Pancreas (tissue), 10 donors: Measurements from ENCODE around the gene NXPE4. TPM values are rescaled to one million over a fixed set of nuclear protein-coding genes. Genes with fewer than 3 reads are reported as not detected.

ENCODE experiments used
- ATAC-seq, 4 donors: fragments of 200-7000 bp; cut with Tn5 transposase; one replicate each; pipeline versions ENCODE4 v1.8.0 to v1.9.1; 2020; ENCODE audit warnings: mild to moderate bottlenecking in 4 of 4, moderate library complexity in 4 of 4
- DNase-seq, 6 donors: peaks; one replicate each; pipeline ENCODE4 v3.0.0-alpha.2; 2020
- FAIRE-seq: peaks from 2 replicates; lab custom pipeline; 2012; peaks lifted over from hg19 to GRCh38; lab: Jason Lieb, UNC
- H3K27ac ChIP-seq, 4 donors: fragments of 200-600 bp; sonication (generic); 1 replicate in 3 of 4; 2 replicates in 1 of 4; pipeline versions ENCODE4 v1.5.0 to v1.8.0; 2020
- H3K27me3 ChIP-seq, 4 donors: fragments of 200-600 bp; one replicate each; pipeline ENCODE4 v1.8.0; 2021
- H3K36me3 ChIP-seq, 3 donors: fragments of 200-600 bp; sonication (generic) in 1 of 3; one replicate each; pipeline versions ENCODE4 v1.5.0 to v1.8.0; 2020 to 2021
- H3K4me1 ChIP-seq, 3 donors: fragments of 200-600 bp; one replicate each; pipeline ENCODE4 v1.8.0; 2021
- H3K4me3 ChIP-seq, 4 donors: fragments of 200-600 bp; sonication (generic) in 2 of 4; one replicate each; pipeline versions ENCODE4 v1.5.0 to v1.8.0; 2020 to 2021
- H3K9me3 ChIP-seq, 4 donors: fragments of 200-600 bp; one replicate each; pipeline ENCODE4 v1.8.0; 2021
- CTCF ChIP-seq, 4 donors: fragments of 200-600 bp; sonication (generic) in 3 of 4; IDR thresholded peaks; one replicate each; pipeline versions ENCODE4 v1.5.0 to v1.8.0; 2021; ENCODE audit warnings: antibody characterized with exemption in 4 of 4
- WGBS, 2 donors: extraction: QIAGEN DNeasy Blood & Tissue Kit; methylation state at CpG; one replicate each; pipeline ENCODE4 v1.1.7; 2013; 5-methylcytosine and 5-hydroxymethylcytosine counted together
- intact Hi-C, 3 donors: fragments of 100-400 bp; cut with DNase I; formaldehyde crosslinking; loops; one replicate each; pipeline versions ENCODE4 v1.11.1 to v1.14.2; 2022
- polyA plus RNA-seq, 2 donors: library from polyadenylated mRNA; stranded (reverse); fragments of 200-250 nt; gene quantifications; one replicate each; pipeline ENCODE4 v1.2.3, GENCODE V29; 2013
- total RNA-seq, 6 donors: library from RNA; stranded (reverse); fragmentation: NEBNext Ultra II Directional in 4 of 6; extraction: Animal tissue kit (Norgen Biotek cat#: 25700) in 4 of 6; gene quantifications; one replicate each; pipeline versions ENCODE4 v1.2.1 to v1.2.4, GENCODE V29; 2021 to 2023
- donor health status: healthy with polysubstance abuse.
- donor health status: DM: no; HTN: no; CAD: no; lungs with moderate emphysema.
- donor health status: DM: no; HTN: no; CAD: no.
- donor health status: control.
- donor health status: control.
- donor health status: Bipolar disorder and iron deficiency.
- donor health status: DM: yes; HTN: yes; CAD: no.
- donor health status: DM: no; HTN: no; CAD: no.
- donor health status: DM: no; HTN: no; CAD: no.
- donor health status: DM: yes; HTN: yes; CAD: no.

NXPE4 gene
- total and polyA plus RNA-seq, 8 donors = not detected

- no peak for TF ChIP-seq CTCF (IDR thresholded peaks at IDR 0.05)
- H3K4me1 ChIP-seq = no peaks in the 10 kb centered on the region
- no peak within 1 kb of the TSS for H3K4me3 ChIP-seq
- no peak within 1 kb of the TSS for H3K27ac ChIP-seq
- 58 to 66% methylated on average over 4 of the region's 4 CpGs for WGBS, 2 donors
- DNase-seq (no peak), ATAC-seq (no peak), FAIRE-seq (no peak)
- no peaks in the 10 kb centered on the region for H3K36me3 ChIP-seq
- no peaks in the 10 kb centered on the region for H3K27me3 ChIP-seq
- no peaks in the 10 kb centered on the region for H3K9me3 ChIP-seq
- intact Hi-C loops = no loop called here
These were observed 35.9 kb downstream of the NXPE4 start, which contains the start of gene NXPE1 for GRCh38 chr11:114559425-114560310. Gene NXPE1, minus strand, starts transcription at chr11:114559881. Its CDS starts 8,680 bp downstream, at chr11:114551201.

GRCh38 chr11:114556135-114556534, 39.5 kb downstream of the NXPE4 start:
- no peak for ATAC-seq
- WGBS, 2 donors = 51 to 75% methylated on average over 1 of the region's 1 CpG
- DNase-seq = no peak
- TF ChIP-seq CTCF (IDR thresholded peaks at IDR 0.05) = no peak
- FAIRE-seq = no peak
- Histone ChIP-seq H3K27me3 (no peaks in the 10 kb centered on the region), H3K4me1 (no peaks in the 10 kb centered on the region), H3K9me3 (no peaks in the 10 kb centered on the region), H3K36me3 (no peaks in the 10 kb centered on the region), H3K27ac (no peak overlapping the region), H3K4me3 (no peak overlapping the region)
- intact Hi-C loops = no loop called here

GRCh38 chr11:114553642-114554041, 41.9 kb downstream of the NXPE4 start:
- H3K27ac ChIP-seq = no peak overlapping the region
- no peak overlapping the region for H3K4me3 ChIP-seq
- no peak for TF ChIP-seq CTCF (IDR thresholded peaks at IDR 0.05)
- no peak for FAIRE-seq
- H3K27me3 ChIP-seq = no peaks in the 10 kb centered on the region
- H3K36me3 ChIP-seq = no peaks in the 10 kb centered on the region
- ATAC-seq = no peak
- H3K9me3 ChIP-seq = no peaks in the 10 kb centered on the region
- WGBS, 2 donors = 54 to 65% methylated on average over 2 of the region's 2 CpGs
- H3K4me1 ChIP-seq = no peaks in the 10 kb centered on the region
- no peak for DNase-seq
- intact Hi-C loops = no loop called here

- FAIRE-seq (no peak), DNase-seq (no peak), ATAC-seq (no peak)
- Histone ChIP-seq H3K4me1 (no peaks in the 10 kb centered on the region), H3K27ac (no peak overlapping the region), H3K27me3 (no peaks in the 10 kb centered on the region), H3K9me3 (no peaks in the 10 kb centered on the region), H3K4me3 (no peak overlapping the region), H3K36me3 (no peaks in the 10 kb centered on the region)
- TF ChIP-seq CTCF (IDR thresholded peaks at IDR 0.05) = no peak
- intact Hi-C loops = no loop called here
- WGBS, 2 donors = 55 to 61% methylated on average over 4 of the region's 4 CpGs
These were observed 44.5 kb downstream of the NXPE4 start for GRCh38 chr11:114551060-114551459.

DNA sequence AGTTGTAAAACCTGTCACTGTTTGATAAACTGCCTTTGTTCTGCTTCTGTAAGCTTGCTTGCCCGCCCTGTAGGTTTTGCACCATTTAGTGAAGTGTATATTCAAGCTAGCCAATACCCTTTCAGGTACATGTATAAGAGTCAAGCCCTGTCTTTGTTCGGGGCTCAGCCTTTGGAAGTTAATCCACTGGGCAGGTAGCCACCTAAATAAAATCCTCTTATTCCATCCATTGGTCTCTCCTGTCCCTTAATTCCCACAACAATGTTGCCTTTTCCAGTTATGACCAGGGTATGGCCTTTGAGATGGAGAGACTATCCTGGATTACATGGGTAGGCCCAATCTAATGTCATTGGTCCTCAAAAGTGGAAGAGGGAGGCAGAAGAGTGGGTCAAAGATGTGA, 69.9 kb downstream of the NXPE4 start:
- Histone ChIP-seq H3K9me3 (no peaks in the 10 kb centered on the region), H3K4me3 (no peak overlapping the region), H3K27me3 (no peaks in the 10 kb centered on the region), H3K27ac (no peak overlapping the region), H3K36me3 (no peaks in the 10 kb centered on the region), H3K4me1 (no peaks in the 10 kb centered on the region)
- intact Hi-C loops = no loop called here
- no peak for TF ChIP-seq CTCF (IDR thresholded peaks at IDR 0.05)
- WGBS, 2 donors = 56 to 63% methylated on average over 2 of the region's 2 CpGs
- FAIRE-seq = no peak
- no peak for ATAC-seq
- DNase-seq = no peak
